ENCODE measurements around the gene CWC27. TPM values are rescaled to one million over a fixed set of nuclear protein-coding genes. Genes with fewer than 3 reads are reported as not detected.

Gene CWC27
- total RNA-seq, 1 experiment from 2014 or later: 42.7 TPM

- H3K9me3 Mint-ChIP-seq: 0 out of 2 replicates have a peak, but pooled peaks cover 3% of the 10 kb centered on the region
- no peaks in the 10 kb centered on the region for H3K27me3 Mint-ChIP-seq (ENCODE audit: low read depth)
- peaks cover 7% of the 10 kb centered on the region for H3K4me1 Mint-ChIP-seq
- no peak overlapping the region for H3K27ac Mint-ChIP-seq
- H3K4me3 Mint-ChIP-seq: no peak overlapping the region
- ChIA-PET CTCF (no interaction called here), POLR2A (no interaction called here)
- ATAC-seq (no peak), DNase-seq (ENCODE audit: low spot score) (no peak)
- H3K36me3 Mint-ChIP-seq: peaks cover 16% of the 10 kb centered on the region
- TF ChIP-seq ZNF532 (CRISPR knock-in tag; IDR thresholded peaks at IDR 0.05; ENCODE audit: borderline replicate concordance) (no peak), SOX15 (CRISPR knock-in tag; IDR thresholded peaks at IDR 0.05) (no peak), ZNF396 (CRISPR knock-in tag; IDR thresholded peaks at IDR 0.05; ENCODE audit: borderline replicate concordance) (no peak), CREM (CRISPR knock-in tag; IDR thresholded peaks at IDR 0.05) (no peak), AR (CRISPR knock-in tag; IDR thresholded peaks at IDR 0.05) (no peak), ATF1 (CRISPR knock-in tag; IDR thresholded peaks at IDR 0.05) (no peak), ZNF512 (CRISPR knock-in tag; IDR thresholded peaks at IDR 0.05; ENCODE audit: borderline replicate concordance) (no peak), OVOL2 (CRISPR knock-in tag; IDR thresholded peaks at IDR 0.05; ENCODE audit: borderline replicate concordance) (no peak), FOXP1 (CRISPR knock-in tag; IDR thresholded peaks at IDR 0.05; ENCODE audit: borderline replicate concordance) (no peak)
- TF ChIP-seq, protein P1, sequence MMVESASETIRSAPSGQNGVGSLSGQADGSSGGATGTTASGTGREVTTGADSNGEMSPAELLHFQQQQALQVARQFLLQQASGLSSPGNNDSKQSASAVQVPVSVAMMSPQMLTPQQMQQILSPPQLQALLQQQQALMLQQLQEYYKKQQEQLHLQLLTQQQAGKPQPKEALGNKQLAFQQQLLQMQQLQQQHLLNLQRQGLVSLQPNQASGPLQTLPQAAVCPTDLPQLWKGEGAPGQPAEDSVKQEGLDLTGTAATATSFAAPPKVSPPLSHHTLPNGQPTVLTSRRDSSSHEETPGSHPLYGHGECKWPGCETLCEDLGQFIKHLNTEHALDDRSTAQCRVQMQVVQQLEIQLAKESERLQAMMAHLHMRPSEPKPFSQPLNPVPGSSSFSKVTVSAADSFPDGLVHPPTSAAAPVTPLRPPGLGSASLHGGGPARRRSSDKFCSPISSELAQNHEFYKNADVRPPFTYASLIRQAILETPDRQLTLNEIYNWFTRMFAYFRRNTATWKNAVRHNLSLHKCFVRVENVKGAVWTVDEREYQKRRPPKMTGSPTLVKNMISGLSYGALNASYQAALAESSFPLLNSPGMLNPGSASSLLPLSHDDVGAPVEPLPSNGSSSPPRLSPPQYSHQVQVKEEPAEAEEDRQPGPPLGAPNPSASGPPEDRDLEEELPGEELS (CRISPR knock-in tag; IDR thresholded peaks at IDR 0.05): no peak
- TF ChIP-seq, protein P2, sequence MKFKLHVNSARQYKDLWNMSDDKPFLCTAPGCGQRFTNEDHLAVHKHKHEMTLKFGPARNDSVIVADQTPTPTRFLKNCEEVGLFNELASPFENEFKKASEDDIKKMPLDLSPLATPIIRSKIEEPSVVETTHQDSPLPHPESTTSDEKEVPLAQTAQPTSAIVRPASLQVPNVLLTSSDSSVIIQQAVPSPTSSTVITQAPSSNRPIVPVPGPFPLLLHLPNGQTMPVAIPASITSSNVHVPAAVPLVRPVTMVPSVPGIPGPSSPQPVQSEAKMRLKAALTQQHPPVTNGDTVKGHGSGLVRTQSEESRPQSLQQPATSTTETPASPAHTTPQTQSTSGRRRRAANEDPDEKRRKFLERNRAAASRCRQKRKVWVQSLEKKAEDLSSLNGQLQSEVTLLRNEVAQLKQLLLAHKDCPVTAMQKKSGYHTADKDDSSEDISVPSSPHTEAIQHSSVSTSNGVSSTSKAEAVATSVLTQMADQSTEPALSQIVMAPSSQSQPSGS (CRISPR knock-in tag; IDR thresholded peaks at IDR 0.05; ENCODE audit: borderline replicate concordance, low read depth): no peak
- TF ChIP-seq, protein P3, sequence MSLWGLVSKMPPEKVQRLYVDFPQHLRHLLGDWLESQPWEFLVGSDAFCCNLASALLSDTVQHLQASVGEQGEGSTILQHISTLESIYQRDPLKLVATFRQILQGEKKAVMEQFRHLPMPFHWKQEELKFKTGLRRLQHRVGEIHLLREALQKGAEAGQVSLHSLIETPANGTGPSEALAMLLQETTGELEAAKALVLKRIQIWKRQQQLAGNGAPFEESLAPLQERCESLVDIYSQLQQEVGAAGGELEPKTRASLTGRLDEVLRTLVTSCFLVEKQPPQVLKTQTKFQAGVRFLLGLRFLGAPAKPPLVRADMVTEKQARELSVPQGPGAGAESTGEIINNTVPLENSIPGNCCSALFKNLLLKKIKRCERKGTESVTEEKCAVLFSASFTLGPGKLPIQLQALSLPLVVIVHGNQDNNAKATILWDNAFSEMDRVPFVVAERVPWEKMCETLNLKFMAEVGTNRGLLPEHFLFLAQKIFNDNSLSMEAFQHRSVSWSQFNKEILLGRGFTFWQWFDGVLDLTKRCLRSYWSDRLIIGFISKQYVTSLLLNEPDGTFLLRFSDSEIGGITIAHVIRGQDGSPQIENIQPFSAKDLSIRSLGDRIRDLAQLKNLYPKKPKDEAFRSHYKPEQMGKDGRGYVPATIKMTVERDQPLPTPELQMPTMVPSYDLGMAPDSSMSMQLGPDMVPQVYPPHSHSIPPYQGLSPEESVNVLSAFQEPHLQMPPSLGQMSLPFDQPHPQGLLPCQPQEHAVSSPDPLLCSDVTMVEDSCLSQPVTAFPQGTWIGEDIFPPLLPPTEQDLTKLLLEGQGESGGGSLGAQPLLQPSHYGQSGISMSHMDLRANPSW (CRISPR knock-in tag; conservative IDR thresholded peaks at IDR 0.05; ENCODE audit: low read depth): no peak
- TF ChIP-seq, protein P4, sequence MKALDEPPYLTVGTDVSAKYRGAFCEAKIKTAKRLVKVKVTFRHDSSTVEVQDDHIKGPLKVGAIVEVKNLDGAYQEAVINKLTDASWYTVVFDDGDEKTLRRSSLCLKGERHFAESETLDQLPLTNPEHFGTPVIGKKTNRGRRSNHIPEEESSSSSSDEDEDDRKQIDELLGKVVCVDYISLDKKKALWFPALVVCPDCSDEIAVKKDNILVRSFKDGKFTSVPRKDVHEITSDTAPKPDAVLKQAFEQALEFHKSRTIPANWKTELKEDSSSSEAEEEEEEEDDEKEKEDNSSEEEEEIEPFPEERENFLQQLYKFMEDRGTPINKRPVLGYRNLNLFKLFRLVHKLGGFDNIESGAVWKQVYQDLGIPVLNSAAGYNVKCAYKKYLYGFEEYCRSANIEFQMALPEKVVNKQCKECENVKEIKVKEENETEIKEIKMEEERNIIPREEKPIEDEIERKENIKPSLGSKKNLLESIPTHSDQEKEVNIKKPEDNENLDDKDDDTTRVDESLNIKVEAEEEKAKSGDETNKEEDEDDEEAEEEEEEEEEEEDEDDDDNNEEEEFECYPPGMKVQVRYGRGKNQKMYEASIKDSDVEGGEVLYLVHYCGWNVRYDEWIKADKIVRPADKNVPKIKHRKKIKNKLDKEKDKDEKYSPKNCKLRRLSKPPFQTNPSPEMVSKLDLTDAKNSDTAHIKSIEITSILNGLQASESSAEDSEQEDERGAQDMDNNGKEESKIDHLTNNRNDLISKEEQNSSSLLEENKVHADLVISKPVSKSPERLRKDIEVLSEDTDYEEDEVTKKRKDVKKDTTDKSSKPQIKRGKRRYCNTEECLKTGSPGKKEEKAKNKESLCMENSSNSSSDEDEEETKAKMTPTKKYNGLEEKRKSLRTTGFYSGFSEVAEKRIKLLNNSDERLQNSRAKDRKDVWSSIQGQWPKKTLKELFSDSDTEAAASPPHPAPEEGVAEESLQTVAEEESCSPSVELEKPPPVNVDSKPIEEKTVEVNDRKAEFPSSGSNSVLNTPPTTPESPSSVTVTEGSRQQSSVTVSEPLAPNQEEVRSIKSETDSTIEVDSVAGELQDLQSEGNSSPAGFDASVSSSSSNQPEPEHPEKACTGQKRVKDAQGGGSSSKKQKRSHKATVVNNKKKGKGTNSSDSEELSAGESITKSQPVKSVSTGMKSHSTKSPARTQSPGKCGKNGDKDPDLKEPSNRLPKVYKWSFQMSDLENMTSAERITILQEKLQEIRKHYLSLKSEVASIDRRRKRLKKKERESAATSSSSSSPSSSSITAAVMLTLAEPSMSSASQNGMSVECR (CRISPR knock-in tag; IDR thresholded peaks at IDR 0.05; ENCODE audit: borderline replicate concordance): no peak
Observed at GRCh38 chr5:64794053-64794770, 25.5 kb downstream of the CWC27 start.

Data from WTC11 (cell line).